Measurements from ENCODE around the gene MGME1.

Gene MGME1

GRCh38 chr20:17992847-17993513, 24.2 kb downstream of the MGME1 start:
- no peak for DNase-seq (ENCODE audit: low spot score)

- DNase-seq (ENCODE audit: low spot score): no peak
Measured at GRCh38 chr20:17993546-17993945, 24.7 kb downstream of the MGME1 start.

- peak; percentile 80 for DNase-seq (ENCODE audit: low spot score)
Measured at GRCh38 chr20:17995967-17996819, 27.4 kb downstream of the MGME1 start.

GRCh38 chr20:17998446-17998845, 29.6 kb downstream of the MGME1 start:
- DNase-seq (ENCODE audit: low spot score): no peak

GRCh38 chr20:17999566-17999965, 30.7 kb downstream of the MGME1 start:
- no peak for DNase-seq (ENCODE audit: low spot score)

- DNase-seq (ENCODE audit: low spot score): no peak
Measured at GRCh38 chr20:18001131-18001921, 32.5 kb downstream of the MGME1 start.

- DNase-seq (ENCODE audit: low spot score): no peak
Measured at GRCh38 chr20:18003897-18004296, 35.1 kb downstream of the MGME1 start.

GRCh38 chr20:18004384-18005031, 35.7 kb downstream of the MGME1 start:
- no peak for DNase-seq (ENCODE audit: low spot score)

- DNase-seq (ENCODE audit: low spot score): no peak
Measured at GRCh38 chr20:18005170-18005989, 36.6 kb downstream of the MGME1 start.

- no peak for DNase-seq (ENCODE audit: low spot score)
Measured at GRCh38 chr20:18005990-18006364, 37.2 kb downstream of the MGME1 start.

- DNase-seq (ENCODE audit: low spot score): no peak
Measured at GRCh38 chr20:18006684-18007083, 37.9 kb downstream of the MGME1 start.

GRCh38 chr20:18007534-18008292, 38.9 kb downstream of the MGME1 start:
- no peak for DNase-seq (ENCODE audit: low spot score)

- DNase-seq (ENCODE audit: low spot score): no peak
Measured at GRCh38 chr20:18009116-18009515, 40.3 kb downstream of the MGME1 start.

- DNase-seq (ENCODE audit: low spot score): no peak
Measured at GRCh38 chr20:18011482-18011881, 42.7 kb downstream of the MGME1 start.

- no peak for DNase-seq (ENCODE audit: low spot score)
Measured at GRCh38 chr20:18011951-18012645, 43.3 kb downstream of the MGME1 start.

- DNase-seq (ENCODE audit: low spot score): no peak
Measured at GRCh38 chr20:18012901-18013300, 44.1 kb downstream of the MGME1 start.

GRCh38 chr20:18014411-18014810, 45.6 kb downstream of the MGME1 start:
- no peak for DNase-seq (ENCODE audit: low spot score)

GRCh38 chr20:18016772-18017171, 48.0 kb downstream of the MGME1 start:
- no peak for DNase-seq (ENCODE audit: low spot score)

GRCh38 chr20:18018100-18018499, 49.3 kb downstream of the MGME1 start:
- no peak for DNase-seq (ENCODE audit: low spot score)

GRCh38 chr20:18019068-18019467, 50.2 kb downstream of the MGME1 start:
- DNase-seq (ENCODE audit: low spot score): peak; percentile 23
